ENCODE results near the gene SNRPB. TPM values are rescaled to one million over a fixed set of nuclear protein-coding genes. Genes with fewer than 3 reads are reported as not detected.

Gene SNRPB
- total and polyA plus RNA-seq, 2 of the 13 experiments (the other 11 are each of a cell fraction or from before 2014, with no cell fraction given), result 473 to 844 TPM

GRCh38 chr20:2418388-2418787 is 52.2 kb downstream of the SNRPB start (continued):
- TF ChIP-seq AHDC1 (CRISPR knock-in tag; IDR thresholded peaks at IDR 0.05; ENCODE audit: borderline replicate concordance) (no peak), ATF4 (CRISPR knock-in tag; IDR thresholded peaks at IDR 0.05) (peak in 1 of 2 experiments; percentile 94; a peak in 2 of 4 replicates), CBX5 (CRISPR knock-in tag; IDR thresholded peaks at IDR 0.05; ENCODE audit: borderline replicate concordance) (no peak), SOX6 (IDR thresholded peaks at IDR 0.05) (no peak), SOX6 (CRISPR knock-in tag; IDR thresholded peaks at IDR 0.05) (peak; percentile 34; the same call in 1 of the 2 replicates), RARA (CRISPR knock-in tag; IDR thresholded peaks at IDR 0.05) (peak; percentile 66), DMTF1 (CRISPR knock-in tag; IDR thresholded peaks at IDR 0.05) (no peak), ZNF121 (CRISPR knock-in tag; IDR thresholded peaks at IDR 0.05) (no peak), HNF4A (CRISPR knock-in tag; IDR thresholded peaks at IDR 0.05) (peak; percentile 67), HOXA9 (CRISPR knock-in tag; IDR thresholded peaks at IDR 0.05; ENCODE audit: borderline replicate concordance) (no peak), ZFP37 (CRISPR knock-in tag; IDR thresholded peaks at IDR 0.05; ENCODE audit: borderline replicate concordance) (no peak), LCORL (IDR thresholded peaks at IDR 0.05) (no peak), LCORL (CRISPR knock-in tag; IDR thresholded peaks at IDR 0.05) (0 out of 2 replicates have a peak, but pooled peaks have one; percentile 39), U2AF2 (IDR thresholded peaks at IDR 0.05; ENCODE audit: low read depth, low read length) (no peak), KLF6 (CRISPR knock-in tag; IDR thresholded peaks at IDR 0.05) (no peak), PTBP1 (IDR thresholded peaks at IDR 0.05; ENCODE audit: low read depth, low read length, poor library complexity, severe bottlenecking) (no peak)
- TF ChIP-seq, protein P1, sequence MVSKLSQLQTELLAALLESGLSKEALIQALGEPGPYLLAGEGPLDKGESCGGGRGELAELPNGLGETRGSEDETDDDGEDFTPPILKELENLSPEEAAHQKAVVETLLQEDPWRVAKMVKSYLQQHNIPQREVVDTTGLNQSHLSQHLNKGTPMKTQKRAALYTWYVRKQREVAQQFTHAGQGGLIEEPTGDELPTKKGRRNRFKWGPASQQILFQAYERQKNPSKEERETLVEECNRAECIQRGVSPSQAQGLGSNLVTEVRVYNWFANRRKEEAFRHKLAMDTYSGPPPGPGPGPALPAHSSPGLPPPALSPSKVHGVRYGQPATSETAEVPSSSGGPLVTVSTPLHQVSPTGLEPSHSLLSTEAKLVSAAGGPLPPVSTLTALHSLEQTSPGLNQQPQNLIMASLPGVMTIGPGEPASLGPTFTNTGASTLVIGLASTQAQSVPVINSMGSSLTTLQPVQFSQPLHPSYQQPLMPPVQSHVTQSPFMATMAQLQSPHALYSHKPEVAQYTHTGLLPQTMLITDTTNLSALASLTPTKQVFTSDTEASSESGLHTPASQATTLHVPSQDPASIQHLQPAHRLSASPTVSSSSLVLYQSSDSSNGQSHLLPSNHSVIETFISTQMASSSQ (IDR thresholded peaks at IDR 0.05; ENCODE audit: low read depth), result no peak
- TF ChIP-seq, protein P1 (CRISPR knock-in tag; IDR thresholded peaks at IDR 0.05; ENCODE audit: borderline replicate concordance), result no peak
